Loucy (cell line): ENCODE data around the gene GSE1.

ENCODE experiments used
- H2AFZ ChIP-seq: fragments of 200-600 bp; sonication (generic); 2 replicates; pipeline ENCODE4 v1.6.0; 2016; ENCODE audit warnings: antibody characterized with exemption, mild to moderate bottlenecking, low read length, moderate library complexity
- H3F3A ChIP-seq: fragments of 200-600 bp; 2 replicates; pipeline ENCODE4 v1.6.0; 2016; ENCODE audit warnings: antibody characterized with exemption, low read depth, mild to moderate bottlenecking
- H3K27me3 ChIP-seq: fragments of 200-600 bp; sonication (generic); 2 replicates; pipeline ENCODE4 v1.6.1; 2014; ENCODE audit warnings: low read length, mild to moderate bottlenecking; ENCODE audit not compliant: insufficient read depth, poor library complexity, severe bottlenecking
- H3K36me3 ChIP-seq: fragments of 200-600 bp; sonication (generic); 2 replicates; pipeline ENCODE4 v1.6.1; 2016; ENCODE audit warnings: low read length; ENCODE audit not compliant: insufficient read depth
- H3K4me1 ChIP-seq: fragments of 200-600 bp; sonication (generic); 2 replicates; pipeline ENCODE4 v1.5.1; 2014; ENCODE audit warnings: low read length, mild to moderate bottlenecking; ENCODE audit not compliant: insufficient read depth, poor library complexity, severe bottlenecking
- H3K4me2 ChIP-seq: fragments of 200-600 bp; sonication (generic); 2 replicates; pipeline ENCODE4 v1.6.0; 2014; ENCODE audit warnings: antibody characterized with exemption, low read length, low read depth, mild to moderate bottlenecking; ENCODE audit not compliant: poor library complexity, severe bottlenecking
- H3K4me3 ChIP-seq: fragments of 200-600 bp; sonication (generic); 2 replicates; pipeline ENCODE4 v1.5.1; 2014; ENCODE audit warnings: low read length, mild to moderate bottlenecking, mixed read lengths; ENCODE audit not compliant: poor library complexity, severe bottlenecking
- H3K79me2 ChIP-seq: fragments of 200-600 bp; sonication (generic); 2 replicates; pipeline ENCODE4 v1.6.1; 2014; ENCODE audit warnings: low read length; ENCODE audit not compliant: insufficient read depth
- H3K9ac ChIP-seq: fragments of 200-600 bp; sonication (generic); 2 replicates; pipeline ENCODE4 v1.6.0; 2014; ENCODE audit warnings: mild to moderate bottlenecking, low read depth, low read length, moderate library complexity; ENCODE audit not compliant: poor library complexity, severe bottlenecking
- H3K9me2 ChIP-seq: fragments of 200-600 bp; sonication (generic); replicated peaks from 2 replicates; pipeline ENCODE4 v1.6.1; 2016; ENCODE audit warnings: low read depth, low read length, mixed read lengths
- H3K9me3 ChIP-seq: fragments of 200-600 bp; sonication (generic); 2 replicates; pipeline ENCODE4 v1.6.1; 2014; ENCODE audit warnings: mild to moderate bottlenecking, antibody characterized with exemption, low read length, low read depth; ENCODE audit not compliant: insufficient read depth
- H4K20me1 ChIP-seq: fragments of 200-600 bp; sonication (generic); 2 replicates; pipeline ENCODE4 v1.6.0; 2014; ENCODE audit warnings: antibody characterized with exemption, low read length, mild to moderate bottlenecking; ENCODE audit not compliant: insufficient read depth, poor library complexity, severe bottlenecking
- EZH2phosphoT487 ChIP-seq: fragments of 200-600 bp; IDR thresholded peaks from 2 replicates; pipeline ENCODE4 v1.6.1; 2018; ENCODE audit warnings: antibody characterized with exemption, mild to moderate bottlenecking, moderate library complexity, borderline replicate concordance
- TF ChIP-seq, protein P1 (sequence below): fragments of 200-600 bp; sonication (generic); conservative IDR thresholded peaks from 2 replicates; pipeline ENCODE4 v1.5.1; 2014; ENCODE audit warnings: mild to moderate bottlenecking, antibody characterized with exemption, low read length

The GSE1 gene

DNA sequence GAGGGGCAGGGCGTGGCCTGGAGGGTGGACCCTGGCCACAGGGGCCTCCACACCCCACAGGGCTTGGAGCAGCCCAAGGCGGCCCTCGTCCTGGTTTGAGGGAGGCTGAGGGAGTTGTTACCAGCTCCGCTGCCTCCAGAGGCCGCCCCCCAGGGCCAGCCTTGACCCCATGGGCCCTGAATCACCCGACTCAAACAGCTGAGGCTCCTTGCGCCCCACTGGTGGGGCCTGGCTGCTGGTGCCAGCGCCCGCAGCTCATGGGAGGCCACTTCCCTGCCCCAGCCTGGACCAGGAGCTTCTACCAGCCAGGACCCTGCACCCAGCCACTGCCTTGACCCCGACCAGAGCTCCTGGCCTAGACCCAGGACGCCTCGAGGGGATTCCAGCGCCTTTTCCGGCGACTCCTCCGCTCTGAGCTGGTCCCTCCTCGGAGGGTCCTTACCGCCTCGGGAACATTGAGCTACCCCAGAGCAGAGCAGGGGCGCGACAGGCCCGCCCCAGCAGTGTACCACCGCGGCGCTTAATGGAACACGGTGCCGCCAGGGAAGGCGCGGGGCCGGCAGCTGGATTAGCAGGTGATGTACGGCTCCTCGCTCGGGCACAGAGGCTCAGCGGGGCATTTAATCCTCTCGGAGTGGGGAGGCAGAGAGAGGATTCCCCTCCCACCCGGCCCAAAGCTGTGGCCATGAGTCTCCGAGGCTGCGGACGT is 37.2 kb downstream of the GSE1 start:
- H3K36me3 ChIP-seq = peaks cover 83% of the 10 kb centered on the region; the same call in 1 of the 2 replicates
- TF ChIP-seq, protein P1, sequence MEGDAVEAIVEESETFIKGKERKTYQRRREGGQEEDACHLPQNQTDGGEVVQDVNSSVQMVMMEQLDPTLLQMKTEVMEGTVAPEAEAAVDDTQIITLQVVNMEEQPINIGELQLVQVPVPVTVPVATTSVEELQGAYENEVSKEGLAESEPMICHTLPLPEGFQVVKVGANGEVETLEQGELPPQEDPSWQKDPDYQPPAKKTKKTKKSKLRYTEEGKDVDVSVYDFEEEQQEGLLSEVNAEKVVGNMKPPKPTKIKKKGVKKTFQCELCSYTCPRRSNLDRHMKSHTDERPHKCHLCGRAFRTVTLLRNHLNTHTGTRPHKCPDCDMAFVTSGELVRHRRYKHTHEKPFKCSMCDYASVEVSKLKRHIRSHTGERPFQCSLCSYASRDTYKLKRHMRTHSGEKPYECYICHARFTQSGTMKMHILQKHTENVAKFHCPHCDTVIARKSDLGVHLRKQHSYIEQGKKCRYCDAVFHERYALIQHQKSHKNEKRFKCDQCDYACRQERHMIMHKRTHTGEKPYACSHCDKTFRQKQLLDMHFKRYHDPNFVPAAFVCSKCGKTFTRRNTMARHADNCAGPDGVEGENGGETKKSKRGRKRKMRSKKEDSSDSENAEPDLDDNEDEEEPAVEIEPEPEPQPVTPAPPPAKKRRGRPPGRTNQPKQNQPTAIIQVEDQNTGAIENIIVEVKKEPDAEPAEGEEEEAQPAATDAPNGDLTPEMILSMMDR = no peak
- no peak for TF ChIP-seq EZH2phosphoT487
- peaks cover 60% of the 10 kb centered on the region for H3K79me2 ChIP-seq
- no peak overlapping the region for H3K4me3 ChIP-seq
- H4K20me1 ChIP-seq = peaks cover 91% of the 10 kb centered on the region
- H2AFZ ChIP-seq = no peak overlapping the region
- H3K4me1 ChIP-seq = no peaks in the 10 kb centered on the region
- no peak overlapping the region for H3K4me2 ChIP-seq
- no peaks in the 10 kb centered on the region for H3K27me3 ChIP-seq
- H3K9me2 ChIP-seq = no peaks in the 10 kb centered on the region
- H3K9ac ChIP-seq = no peak overlapping the region
- H3K9me3 ChIP-seq = no peaks in the 10 kb centered on the region
- peaks cover 10% of the 10 kb centered on the region; the same call in 1 of the 2 replicates for H3F3A ChIP-seq

DNA sequence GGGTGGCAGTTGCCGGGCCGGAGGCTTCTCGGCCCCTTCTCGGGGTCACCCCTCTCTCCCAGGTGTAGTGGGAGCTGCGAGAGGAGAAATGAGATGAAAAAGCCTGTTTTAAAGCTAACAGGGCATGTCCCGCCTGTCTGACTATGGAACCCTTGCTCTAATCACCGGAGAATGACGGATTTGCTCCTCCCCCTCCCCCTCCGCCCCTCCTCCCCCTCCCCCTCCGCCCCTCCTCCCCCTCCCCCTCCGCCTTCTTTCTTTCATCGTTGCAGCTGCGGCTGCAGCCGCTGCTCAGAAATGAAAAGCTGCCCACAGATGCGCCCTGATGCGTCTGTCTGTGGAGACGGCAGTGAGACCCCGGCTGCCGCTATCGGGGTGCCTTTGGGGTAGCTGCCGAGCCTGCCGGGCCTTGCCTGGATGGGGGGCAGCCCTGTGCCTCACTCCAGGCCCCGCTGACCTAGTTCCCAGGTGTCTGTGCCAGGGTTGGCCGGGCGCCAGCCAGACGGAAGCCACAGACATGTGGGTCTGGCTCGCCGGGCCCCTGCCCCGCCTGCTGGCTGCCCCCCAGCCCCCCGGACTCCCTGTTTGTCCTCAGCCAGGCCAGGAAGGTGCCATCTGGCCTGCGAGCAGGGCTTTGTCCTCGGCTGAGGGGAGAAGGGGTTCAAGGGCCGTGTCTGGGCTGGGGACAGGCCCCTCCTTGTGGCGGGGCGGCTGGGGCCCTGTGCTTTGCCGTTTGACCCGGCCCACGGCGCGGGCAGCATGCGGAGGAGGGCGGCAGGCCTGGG is 37.9 kb downstream of the GSE1 start:
- Histone ChIP-seq H3K9ac (no peak overlapping the region), H4K20me1 (peaks cover 91% of the 10 kb centered on the region), H3K27me3 (no peaks in the 10 kb centered on the region), H3K36me3 (peaks cover 83% of the 10 kb centered on the region), H3K4me3 (no peak overlapping the region), H3K79me2 (peaks cover 53% of the 10 kb centered on the region), H3F3A (peaks cover 10% of the 10 kb centered on the region; the same call in 1 of the 2 replicates), H3K4me2 (no peak overlapping the region), H3K9me2 (no peaks in the 10 kb centered on the region), H3K9me3 (no peaks in the 10 kb centered on the region), H2AFZ (no peak overlapping the region), H3K4me1 (no peaks in the 10 kb centered on the region)
- TF ChIP-seq EZH2phosphoT487 = no peak
- TF ChIP-seq, protein P1 = no peak

DNA sequence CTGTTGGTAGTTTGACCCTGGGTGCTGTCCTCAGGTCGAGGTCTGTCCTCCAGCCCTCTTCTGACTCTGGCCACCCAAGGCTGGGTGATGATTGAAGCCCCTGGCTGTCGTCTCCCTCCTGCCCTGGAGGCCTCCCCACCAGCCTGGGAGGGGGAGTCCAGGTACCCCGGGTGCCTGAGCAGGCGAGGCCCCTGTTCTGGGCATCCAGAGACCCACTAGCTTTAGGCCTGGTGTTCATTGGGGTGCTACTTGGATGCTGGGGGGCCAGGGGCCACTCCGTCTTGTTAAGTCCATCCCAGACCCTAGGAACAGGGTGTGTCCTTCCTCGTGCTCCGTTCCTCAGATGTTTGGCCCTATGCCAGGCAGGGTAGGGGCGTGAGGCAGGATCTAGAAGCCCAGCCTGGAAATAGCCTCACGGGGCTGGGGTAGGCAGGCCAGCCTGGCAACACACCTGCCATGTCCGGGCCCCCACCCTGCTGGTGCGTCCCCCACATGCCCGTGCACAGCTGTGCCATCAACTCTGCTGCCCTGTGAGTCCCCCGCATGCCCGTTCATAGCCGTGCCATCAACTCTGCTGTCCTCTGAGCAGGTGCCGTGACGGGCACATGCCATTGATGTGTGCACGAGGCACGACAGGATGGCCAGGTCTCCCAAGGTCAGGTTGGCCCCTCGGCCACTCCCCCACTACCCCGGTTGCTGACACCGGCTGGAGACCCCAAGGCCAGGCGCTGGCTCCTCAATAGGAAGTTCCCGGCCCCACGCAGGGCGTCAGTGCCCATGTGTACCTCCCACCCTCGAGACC is 38.7 kb downstream of the GSE1 start:
- TF ChIP-seq, protein P1 = no peak
- TF ChIP-seq EZH2phosphoT487 = no peak
- Histone ChIP-seq H2AFZ (no peak overlapping the region), H3K36me3 (peaks cover 83% of the 10 kb centered on the region), H3F3A (peaks cover 10% of the 10 kb centered on the region; the same call in 1 of the 2 replicates), H3K9me3 (no peaks in the 10 kb centered on the region), H3K9me2 (no peaks in the 10 kb centered on the region), H3K4me2 (no peak overlapping the region), H3K4me1 (no peaks in the 10 kb centered on the region), H3K27me3 (no peaks in the 10 kb centered on the region), H4K20me1 (peaks cover 89% of the 10 kb centered on the region), H3K79me2 (peaks cover 45% of the 10 kb centered on the region), H3K4me3 (no peak overlapping the region), H3K9ac (no peak overlapping the region)
